ENCODE results near the gene TADA2B. TPM values are rescaled to one million over a fixed set of nuclear protein-coding genes. Genes with fewer than 3 reads are reported as not detected.

The TADA2B gene
- total RNA-seq, 1 donor from 2014 or later = 34.6 TPM

GRCh38 chr4:7051144-7051495 lies 7.9 kb downstream of the TADA2B start:
- ATAC-seq = no peak
- intact Hi-C loops (cut with micrococcal nuclease) = no loop called here
- DNase-seq = no peak

GRCh38 chr4:7051905-7052304 lies 8.7 kb downstream of the TADA2B start:
- no peak for DNase-seq
- intact Hi-C loops (cut with micrococcal nuclease) = no loop called here
- no peak for ATAC-seq

- DNase-seq (no peak), ATAC-seq (no peak)
- intact Hi-C loops (cut with micrococcal nuclease) = no loop called here
Observed at GRCh38 chr4:7052313-7052712, 9.1 kb downstream of the TADA2B start.

- peak; percentile 70 for DNase-seq
Observed at GRCh38 chr4:7052923-7053715, 9.9 kb downstream of the TADA2B start.

GRCh38 chr4:7054106-7054880 lies 11.1 kb downstream of the TADA2B start:
- peak; percentile 25 for DNase-seq
- no peak for ATAC-seq
- intact Hi-C loops (cut with micrococcal nuclease) = no loop called here

More at GRCh38 chr4:7052923-7053715, 9.9 kb downstream of the TADA2B start:
- intact Hi-C loops (cut with micrococcal nuclease) = no loop called here
- ATAC-seq = peak; percentile 62

GRCh38 chr4:7055111-7055989 lies 12.2 kb downstream of the TADA2B start:
- peak; percentile 9 for DNase-seq

GRCh38 chr4:7055990-7056325 lies 12.8 kb downstream of the TADA2B start:
- intact Hi-C loops (cut with micrococcal nuclease) = no loop called here
- ATAC-seq = no peak
- peak; percentile 25 for DNase-seq

More at GRCh38 chr4:7055111-7055989, 12.2 kb downstream of the TADA2B start:
- intact Hi-C loops (cut with micrococcal nuclease) = no loop called here
- ATAC-seq = no peak

GRCh38 chr4:7058792-7059191 lies 15.6 kb downstream of the TADA2B start:
- DNase-seq (no peak), ATAC-seq (no peak)
- intact Hi-C loops (cut with micrococcal nuclease) = no loop called here

GRCh38 chr4:7059662-7060061 lies 16.5 kb downstream of the TADA2B start:
- ATAC-seq (no peak), DNase-seq (no peak)
- intact Hi-C loops (cut with micrococcal nuclease) = no loop called here

GRCh38 chr4:7060346-7061150 lies 17.4 kb downstream of the TADA2B start:
- intact Hi-C loops (cut with micrococcal nuclease) = no loop called here
- DNase-seq (no peak), ATAC-seq (no peak)

- DNase-seq (no peak), ATAC-seq (no peak)
- intact Hi-C loops (cut with micrococcal nuclease) = no loop called here
Observed at GRCh38 chr4:7061815-7062214, 18.6 kb downstream of the TADA2B start.

GRCh38 chr4:7062816-7063215 lies 19.6 kb downstream of the TADA2B start:
- intact Hi-C loops (cut with micrococcal nuclease) = no loop called here
- DNase-seq = no peak

GRCh38 chr4:7063362-7063761 lies 20.2 kb downstream of the TADA2B start:
- intact Hi-C loops (cut with micrococcal nuclease) = no loop called here
- ATAC-seq (no peak), DNase-seq (peak; percentile 3)

More at GRCh38 chr4:7062816-7063215, 19.6 kb downstream of the TADA2B start:
- no peak for ATAC-seq

- intact Hi-C loops (cut with micrococcal nuclease) = no loop called here
- no peak for DNase-seq
- no peak for ATAC-seq
Observed at GRCh38 chr4:7066006-7066405, 22.8 kb downstream of the TADA2B start.

GRCh38 chr4:7066493-7066892 lies 23.3 kb downstream of the TADA2B start:
- intact Hi-C loops (cut with micrococcal nuclease) = no loop called here
- DNase-seq (no peak), ATAC-seq (no peak)

GRCh38 chr4:7067126-7067451 lies 23.9 kb downstream of the TADA2B start:
- intact Hi-C loops (cut with micrococcal nuclease) = no loop called here
- DNase-seq (no peak), ATAC-seq (no peak)

GRCh38 chr4:7067452-7068278 lies 24.5 kb downstream of the TADA2B start, which contains the start of gene GRPEL1:
TSS of gene GRPEL1 (minus strand) at chr4:7068064. CDS start at chr4:7068032, 32 bp downstream.
- ATAC-seq = peak; percentile 96

GRCh38 chr4:7068279-7068842 lies 25.2 kb downstream of the TADA2B start:
- intact Hi-C loops (cut with micrococcal nuclease) = no loop called here
- DNase-seq (no peak), ATAC-seq (no peak)

More at GRCh38 chr4:7067452-7068278, 24.5 kb downstream of the TADA2B start, which contains the start of gene GRPEL1:
- intact Hi-C loops (cut with micrococcal nuclease) = no loop called here
- DNase-seq = peak; percentile 100
